GM18505 (cell line): ENCODE measurements around the gene CEP290.
"Not testable (repeated sequence)": the region's sequence is repeated elsewhere in the genome, so short reads cannot be mapped to it uniquely, and the experiment has no call there.

Experiments used
- ATAC-seq: cut with Tn5 transposase; IDR thresholded peaks from one replicate; pipeline ENCODE4 v1.9.1; 2021; ENCODE audit not compliant: unreplicated experiment
- POLR2A ChIP-seq: IDR thresholded peaks from 4 replicates; pipeline ENCODE4 v1.6.1; 2011; ENCODE audit warnings: borderline replicate concordance; ENCODE audit not compliant: insufficient read depth, insufficient read length; ENCODE audit errors: extremely low read depth

CEP290 gene

GRCh38 chr12:88056571-88056970, 85.3 kb downstream of the CEP290 start:
- ATAC-seq, result no peak
- no peak for TF ChIP-seq POLR2A

- ATAC-seq, result peak; percentile 61
These were observed 89.2 kb downstream of the CEP290 start for GRCh38 chr12:88052686-88053085.

DNA sequence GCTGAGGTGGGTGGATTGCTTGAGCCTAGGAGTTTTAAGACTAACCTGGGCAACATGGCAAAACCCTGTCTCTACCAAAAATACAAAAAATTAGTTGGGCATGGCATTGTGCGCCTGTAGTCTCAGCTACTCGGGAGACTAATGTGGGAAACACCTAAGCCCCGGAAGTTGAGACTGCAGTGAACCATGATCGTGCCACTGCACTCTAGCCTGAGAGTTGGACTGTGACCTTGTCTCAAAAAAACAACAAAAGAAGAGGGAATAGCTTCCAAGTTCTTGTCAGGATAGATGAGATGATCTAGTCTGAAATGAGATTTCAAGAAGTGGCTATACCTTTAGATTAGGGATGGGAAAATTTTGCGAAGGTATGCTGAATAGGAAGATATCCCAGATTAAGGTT, 97.9 kb downstream of the CEP290 start:
- no peak for TF ChIP-seq POLR2A
- no peak for ATAC-seq

More at GRCh38 chr12:88052686-88053085, 89.2 kb downstream of the CEP290 start:
- no peak for TF ChIP-seq POLR2A

GRCh38 chr12:88037770-88038169, 104.1 kb downstream of the CEP290 start:
- no peak for TF ChIP-seq POLR2A
- no peak for ATAC-seq

- no peak for TF ChIP-seq POLR2A
These were observed 105.4 kb downstream of the CEP290 start for GRCh38 chr12:88036353-88036965.

DNA sequence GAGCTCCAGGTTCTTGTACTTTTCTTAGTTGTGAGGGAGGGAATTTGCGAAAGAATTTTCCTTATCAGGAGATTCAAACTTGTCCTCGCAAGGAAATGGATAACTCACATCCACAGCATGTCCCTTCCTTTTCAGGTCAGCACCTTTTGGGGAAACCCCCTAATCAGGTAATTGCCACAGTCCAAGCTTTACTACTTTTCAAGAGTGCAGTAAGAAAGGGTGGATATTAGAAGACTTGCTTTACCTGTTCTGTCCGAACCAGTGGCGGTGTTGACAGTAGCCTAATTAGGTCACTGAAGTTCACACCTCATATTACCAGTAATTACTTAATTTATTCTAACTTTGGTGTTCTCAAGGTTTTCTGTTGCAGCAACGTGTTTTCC, 106.0 kb downstream of the CEP290 start:
- ATAC-seq, result peak; percentile 8

More at GRCh38 chr12:88036353-88036965, 105.4 kb downstream of the CEP290 start:
- no peak for ATAC-seq

DNA sequence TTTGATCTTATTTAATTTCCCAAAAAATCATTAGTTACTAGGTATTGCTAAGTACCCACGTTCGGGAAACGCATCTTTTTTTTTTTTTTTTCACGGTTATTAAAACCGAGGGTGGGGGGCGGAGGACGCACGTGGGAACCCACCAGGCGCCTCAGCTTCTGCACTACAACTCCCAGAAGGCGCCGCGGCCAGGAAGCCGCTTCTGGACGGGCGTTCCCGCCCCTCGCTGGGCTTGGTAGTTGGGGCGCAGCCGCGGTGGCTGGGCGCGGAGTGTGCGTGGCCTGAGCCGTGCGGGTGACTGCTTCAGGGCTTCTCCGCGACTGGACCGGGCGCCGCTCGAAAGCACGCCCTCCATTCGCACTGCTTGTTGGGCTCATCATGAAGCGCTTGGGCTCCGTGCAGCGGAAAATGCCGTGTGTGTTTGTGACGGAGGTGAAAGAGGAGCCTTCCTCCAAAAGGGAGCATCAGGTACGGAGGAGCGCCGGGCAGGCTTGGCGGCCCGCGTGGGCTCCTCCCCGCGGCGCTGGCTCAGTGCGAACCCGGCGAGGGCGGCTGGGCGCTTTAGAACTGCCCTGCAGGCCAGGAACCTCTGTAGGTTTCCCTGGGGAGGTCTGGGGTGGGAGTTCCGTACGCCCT, 106.5 kb downstream of the CEP290 start:
- peak; percentile 100 for ATAC-seq

More for the DNA sequence above, 106.0 kb downstream of the CEP290 start:
- TF ChIP-seq POLR2A, result no peak

DNA sequence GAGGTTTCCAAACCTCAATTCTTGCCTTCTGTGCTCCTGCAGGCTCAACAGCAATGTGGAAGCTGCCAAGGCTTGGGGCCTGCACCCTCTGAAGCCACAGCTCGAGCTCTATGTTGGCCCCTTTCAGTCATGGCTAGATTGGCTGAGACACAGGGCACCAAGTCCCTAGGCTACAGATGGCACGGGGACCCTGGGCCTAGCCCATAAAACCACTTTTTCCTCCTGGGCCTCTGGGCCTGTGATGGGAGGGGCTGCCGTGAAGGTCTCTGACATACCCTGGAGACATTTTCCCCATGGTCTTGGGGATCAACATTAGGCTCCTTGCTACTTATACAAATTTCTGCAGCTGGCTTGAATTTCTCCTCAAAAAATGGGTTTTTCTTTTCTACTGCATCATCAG, 110.7 kb downstream of the CEP290 start:
- not testable (repeated sequence) for ATAC-seq

More for the DNA sequence above, 106.5 kb downstream of the CEP290 start:
- peak; percentile 92 for TF ChIP-seq POLR2A

GRCh38 chr12:88029093-88029665, 112.7 kb downstream of the CEP290 start, which contains the start of gene C12orf50:
C12orf50 (minus strand) TSS chr12:88029401; CDS start chr12:88026962, 2,439 bp downstream.
- ATAC-seq, result no peak
- no peak for TF ChIP-seq POLR2A

- TF ChIP-seq POLR2A, result no peak
- ATAC-seq, result no peak
These were observed 115.7 kb downstream of the CEP290 start for GRCh38 chr12:88026196-88026595.

- no peak for TF ChIP-seq POLR2A
- no peak for ATAC-seq
These were observed 123.9 kb downstream of the CEP290 start for GRCh38 chr12:88017964-88018363.

GRCh38 chr12:88015825-88016224, 126.1 kb downstream of the CEP290 start:
- ATAC-seq, result no peak

DNA sequence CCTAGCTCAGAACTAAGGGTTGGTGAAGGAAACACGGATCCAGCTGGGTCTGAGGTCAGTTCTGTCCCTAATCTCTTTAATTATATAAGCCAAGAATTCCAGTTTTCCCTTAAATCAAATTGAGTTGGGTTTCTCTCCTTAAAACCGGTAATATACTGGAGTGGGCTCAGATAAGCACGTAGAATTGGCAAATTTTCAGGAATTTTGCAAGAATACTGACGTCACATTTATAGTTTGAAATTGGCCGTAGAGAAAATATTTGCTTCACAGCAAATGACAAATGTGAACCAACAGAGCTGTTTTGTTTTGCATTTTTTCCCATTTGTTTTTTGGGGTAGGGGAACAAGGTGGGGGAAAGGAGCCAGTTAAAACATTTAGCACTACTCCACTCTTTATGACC, 130.1 kb downstream of the CEP290 start:
- ATAC-seq, result no peak
- no peak for TF ChIP-seq POLR2A

More at GRCh38 chr12:88015825-88016224, 126.1 kb downstream of the CEP290 start:
- TF ChIP-seq POLR2A, result no peak

GRCh38 chr12:88006351-88006750, 135.5 kb downstream of the CEP290 start:
- no peak for ATAC-seq
- TF ChIP-seq POLR2A, result no peak

DNA sequence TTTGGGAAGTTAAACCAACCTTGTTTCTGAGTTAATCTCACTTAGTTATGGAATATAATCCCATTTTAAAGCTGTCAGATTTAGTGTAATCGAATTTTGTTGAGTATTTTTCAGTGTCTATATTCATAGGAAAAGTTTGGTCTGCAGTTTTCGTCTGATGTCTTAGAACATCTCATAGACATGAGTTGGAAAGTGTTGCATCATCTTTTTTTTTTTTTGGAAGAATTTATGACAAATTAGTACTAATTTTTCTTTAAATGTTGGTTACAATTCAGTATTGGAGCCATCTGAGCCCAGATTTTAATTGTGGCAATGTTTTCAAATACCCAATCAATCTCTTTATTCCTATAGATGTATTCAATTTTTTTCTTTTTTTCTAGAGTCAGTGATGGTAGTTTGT, 140.6 kb downstream of the CEP290 start:
- no peak for ATAC-seq
- no peak for TF ChIP-seq POLR2A
